Transverse colon (tissue), 4 donors: ENCODE measurements around the gene ANKRD2. TPM values are rescaled to one million over a fixed set of nuclear protein-coding genes. Genes with fewer than 3 reads are reported as not detected.

ENCODE experiments used
- DNase-seq: peaks from one replicate; pipeline ENCODE4 v3.0.0-alpha.2; 2019
- H3K27ac ChIP-seq, 4 donors: fragments of 200-600 bp; sonication (generic); 2 replicates each; pipeline ENCODE4 v1.5.1; 2016 to 2018; ENCODE audit warnings: inconsistent platforms in 4 of 4
- H3K27me3 ChIP-seq: fragments of 200-600 bp; sonication (generic); 2 replicates; pipeline ENCODE4 v1.5.1; 2017; ENCODE audit warnings: inconsistent platforms
- H3K36me3 ChIP-seq, 4 donors: fragments of 200-600 bp; sonication (generic); 2 replicates each; pipeline ENCODE4 v1.5.1; 2017 to 2019; ENCODE audit warnings: inconsistent platforms in 4 of 4
- H3K4me1 ChIP-seq, 4 donors: fragments of 200-600 bp; sonication (generic); 2 replicates each; pipeline ENCODE4 v1.5.1; 2017 to 2020; ENCODE audit warnings: inconsistent platforms in 4 of 4
- H3K4me3 ChIP-seq, 4 donors: fragments of 200-600 bp; sonication (generic); 1 replicate in 1 of 4; 2 replicates in 3 of 4; pipeline versions ENCODE4 v1.5.1 to v1.6.1; 2017 to 2019; ENCODE audit warnings: inconsistent platforms in 4 of 4
- H3K9me3 ChIP-seq, 2 donors: fragments of 200-600 bp; sonication (generic); 2 replicates each; pipeline ENCODE4 v1.5.1; 2017 to 2019; ENCODE audit warnings: inconsistent platforms in 2 of 2
- CTCF ChIP-seq, 5 experiments: fragments of 200-600 bp in 3 of 5; fragments of 450-650 bp in 2 of 5; sonication (generic) in 3 of 5; IDR thresholded peaks; 1 replicate in 2 of 5; 2 replicates in 3 of 5; pipeline ENCODE4 v1.5.1; 2016 to 2017; ENCODE audit warnings: antibody characterized with exemption in 5 of 5, inconsistent platforms in 3 of 5, mild to moderate bottlenecking in 2 of 5, moderate library complexity in 1 of 5
- EP300 ChIP-seq: sonication (generic); formaldehyde crosslinking; IDR thresholded peaks from one replicate; pipeline ENCODE4 v1.6.1; 2017; ENCODE audit warnings: antibody characterized with exemption, low read depth
- POLR2A ChIP-seq: fragments of 450-650 bp; IDR thresholded peaks from one replicate; pipeline ENCODE4 v1.6.1; 2016; ENCODE audit warnings: antibody characterized with exemption, mild to moderate bottlenecking, moderate library complexity
- POLR2AphosphoS5 ChIP-seq, 3 donors: sonication (generic); formaldehyde crosslinking; IDR thresholded peaks; one replicate each; pipeline ENCODE4 v1.6.1; 2016; ENCODE audit warnings: antibody characterized with exemption in 3 of 3
- WGBS, 2 donors: methylation state at CpG; one replicate each; pipeline ENCODE4 v1.1.5; 2018; ENCODE audit warnings: low coverage in 1 of 2; 5-methylcytosine and 5-hydroxymethylcytosine counted together
- in situ Hi-C, 4 donors: fragments of 200-750 bp; cut with MboI; loops; one replicate each; pipeline versions ENCODE4 v1.15.0 to v1.15.1; 2017; ENCODE audit warnings: low sequenced_read_pairs in 3 of 4, low pct_ligation_motif_present in 1 of 4, low pct_unique_long_range_greater_than_20kb in 1 of 4
- intact Hi-C: fragments of 100-400 bp; cut with DNase I; formaldehyde crosslinking; loops from one replicate; pipeline ENCODE4 v1.15.1; 2023; ENCODE audit warnings: low total_unique reads
- total RNA-seq, 4 donors: library from RNA; depleted of rRNA; stranded (reverse); fragments of >200 nt; gene quantifications; one replicate each; pipeline ENCODE4 v1.1.0, GENCODE V29; 2016

Gene ANKRD2
- total RNA-seq, 4 donors from 2014 or later: not detected

- no peak for TF ChIP-seq POLR2A
- Histone ChIP-seq H3K27ac (no peak overlapping the region), H3K4me3 (no peak overlapping the region), H3K36me3 (no peaks in the 10 kb centered on the region), H3K4me1 (no peaks in the 10 kb centered on the region), H3K9me3 (no peaks in the 10 kb centered on the region), H3K27me3 (no peaks in the 10 kb centered on the region)
- WGBS, 2 donors: 94% methylated on average over 1 of the region's 1 CpG; no CpG with 5 or more reads in 1 of the 2 donors
- in situ Hi-C loops (no loop called here), intact Hi-C loops (no loop called here)
- DNase-seq: no peak
Observed at GRCh38 chr10:97623277-97623676, 50.7 kb downstream of the ANKRD2 start.

GRCh38 chr10:97627731-97628130 is 55.2 kb downstream of the ANKRD2 start:
- Histone ChIP-seq H3K36me3 (no peaks in the 10 kb centered on the region), H3K9me3 (no peaks in the 10 kb centered on the region), H3K27me3 (no peaks in the 10 kb centered on the region), H3K4me3 (no peak overlapping the region), H3K27ac (peak overlapping the region in 1 of 4 donors; percentile 13), H3K4me1 (peaks cover 0 to 6% (median 3%) of the 10 kb centered on the region in 4 donors)
- intact Hi-C loops (no loop called here), in situ Hi-C loops (no loop called here)
- DNase-seq: no peak
- WGBS, 2 donors: 76 to 79% methylated on average over 3 to 4 of the region's 4 CpGs
- TF ChIP-seq POLR2A (no peak), CTCF (IDR thresholded peaks at IDR 0.05) (no peak), POLR2AphosphoS5 (IDR thresholded peaks at IDR 0.05) (no peak), EP300 (no peak)

DNA sequence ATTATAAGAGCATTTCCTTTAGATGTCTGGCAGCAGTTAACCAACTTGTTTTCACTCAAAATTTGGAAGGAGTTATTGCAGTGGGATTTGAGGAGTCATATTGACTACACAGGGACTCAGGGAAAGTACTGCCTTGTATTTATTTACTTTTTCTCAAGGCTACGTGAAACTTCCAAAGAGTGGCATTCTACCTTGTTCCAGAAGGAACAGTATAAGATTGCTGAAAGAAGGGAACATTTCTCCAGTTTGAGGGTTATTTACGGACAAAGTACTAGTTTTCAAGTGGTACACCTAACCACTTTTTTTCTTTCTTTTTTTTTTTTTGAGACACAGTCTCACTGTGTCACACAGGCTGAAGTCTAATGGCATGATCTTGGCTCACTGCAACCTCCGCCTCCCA is 55.6 kb downstream of the ANKRD2 start:
- H3K36me3 ChIP-seq: no peaks in the 10 kb centered on the region
- H3K9me3 ChIP-seq: no peaks in the 10 kb centered on the region
- H3K4me1 ChIP-seq: peaks cover 0 to 7% (median 4%) of the 10 kb centered on the region in 4 donors
- H3K4me3 ChIP-seq: no peak overlapping the region
- intact Hi-C loops (no loop called here), in situ Hi-C loops (no loop called here)
- no peak for DNase-seq
- no peaks in the 10 kb centered on the region for H3K27me3 ChIP-seq
- peak overlapping the region in 1 of 4 donors; percentile 13 for H3K27ac ChIP-seq
- 72 to 83% methylated on average over 3 of the region's 3 CpGs for WGBS, 2 donors
- no peak for TF ChIP-seq POLR2AphosphoS5 (IDR thresholded peaks at IDR 0.05)
- no peak for TF ChIP-seq POLR2A
- no peak for TF ChIP-seq CTCF (IDR thresholded peaks at IDR 0.05)
- TF ChIP-seq EP300: no peak

DNA sequence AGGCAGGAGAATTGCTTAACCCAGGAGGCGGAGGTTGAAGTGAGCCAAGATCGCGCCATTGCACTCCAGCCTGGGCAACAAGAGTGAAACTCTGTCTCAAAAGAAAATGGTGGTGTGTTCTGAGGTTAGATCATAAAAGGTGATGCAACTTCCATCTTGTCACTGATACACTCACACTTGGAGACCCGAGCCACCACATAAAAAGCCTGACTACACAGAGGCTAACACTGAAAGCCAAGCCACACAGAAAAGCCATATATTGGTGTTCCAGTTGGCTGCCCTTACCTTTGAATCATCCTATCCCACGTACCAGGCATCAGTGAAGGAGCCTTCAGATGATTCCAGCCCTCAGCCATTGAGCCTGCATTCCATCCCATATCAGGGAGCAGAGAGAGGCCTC is 56.7 kb downstream of the ANKRD2 start:
- Histone ChIP-seq H3K4me1 (peaks cover 0 to 12% (median 6%) of the 10 kb centered on the region in 4 donors), H3K27ac (no peak overlapping the region), H3K27me3 (no peaks in the 10 kb centered on the region), H3K4me3 (no peak overlapping the region), H3K36me3 (no peaks in the 10 kb centered on the region), H3K9me3 (no peaks in the 10 kb centered on the region)
- no peak for TF ChIP-seq POLR2A
- TF ChIP-seq EP300: no peak
- no peak for TF ChIP-seq POLR2AphosphoS5 (IDR thresholded peaks at IDR 0.05)
- TF ChIP-seq CTCF (IDR thresholded peaks at IDR 0.05): no peak
- intact Hi-C loops: no loop called here
- DNase-seq: no peak
- in situ Hi-C loops: no loop called here
- WGBS, 2 donors: 87 to 93% methylated on average over 3 to 5 of the region's 5 CpGs

DNA sequence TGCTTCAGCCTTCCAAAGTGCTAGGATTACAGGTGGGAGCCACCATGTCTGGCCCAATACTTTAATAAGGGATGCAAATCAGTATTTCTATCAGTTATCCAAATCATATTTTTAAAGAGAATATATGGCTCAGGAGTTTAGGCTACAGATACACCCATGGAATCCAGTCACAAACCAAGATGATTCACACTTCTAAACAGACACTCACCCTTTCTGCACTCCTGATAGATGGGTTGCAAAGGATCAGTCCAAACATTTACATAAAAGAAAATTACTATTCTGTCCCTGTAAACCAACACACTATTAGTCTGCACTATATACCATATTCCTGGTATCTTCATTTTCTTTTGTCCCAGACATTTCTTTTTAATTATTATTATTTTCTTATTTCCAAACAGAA is 58.5 kb downstream of the ANKRD2 start:
- TF ChIP-seq EP300 (no peak), POLR2AphosphoS5 (IDR thresholded peaks at IDR 0.05) (no peak), CTCF (IDR thresholded peaks at IDR 0.05) (no peak), POLR2A (no peak)
- intact Hi-C loops: no loop called here
- no peak for DNase-seq
- no peak overlapping the region for H3K27ac ChIP-seq
- no peak overlapping the region for H3K4me3 ChIP-seq
- H3K27me3 ChIP-seq: no peaks in the 10 kb centered on the region
- H3K36me3 ChIP-seq: no peaks in the 10 kb centered on the region
- no peaks in the 10 kb centered on the region for H3K9me3 ChIP-seq
- H3K4me1 ChIP-seq: peaks cover 0 to 12% (median 6%) of the 10 kb centered on the region in 4 donors
- in situ Hi-C loops: no loop called here
